Measurements from ENCODE around the gene BSN.
A peak's percentile ranks its signal among the peaks of the same experiment; 100 is the strongest.

The BSN gene

DNA sequence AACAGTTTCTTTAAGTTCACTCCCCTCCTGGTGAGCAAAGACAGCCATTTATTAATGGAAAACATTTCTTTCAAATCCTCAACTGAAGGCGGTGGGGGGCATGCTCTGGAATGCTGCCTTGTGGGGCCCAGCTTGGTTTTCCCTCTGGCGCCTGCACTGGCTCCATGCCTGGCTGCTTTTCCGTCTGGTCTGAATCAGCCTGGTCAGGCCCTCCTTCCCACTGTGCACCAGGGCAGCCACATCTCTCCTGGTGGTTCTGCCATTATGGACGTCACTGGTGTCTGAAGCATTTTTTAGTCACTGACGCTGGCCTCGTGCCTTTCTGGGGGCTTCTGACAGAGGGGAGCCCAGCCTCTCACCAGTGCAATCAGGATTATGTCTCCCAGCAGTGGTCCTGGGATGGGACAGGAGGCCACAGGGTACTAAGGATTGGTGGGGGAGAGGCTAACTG, 62.2 kb downstream of the BSN start:
- ChIA-PET POLR2A (no interaction called here), CTCF (no interaction called here)
- Histone ChIP-seq H3K4me1 (ENCODE audit: control insufficient read depth, insufficient read depth, low read length) (no peaks in the 10 kb centered on the region), H3K9me3 (ENCODE audit: control insufficient read depth, insufficient read depth, low read depth, low read length) (no peaks in the 10 kb centered on the region), H3K36me3 (ENCODE audit: control insufficient read depth in 2 of 2, insufficient read depth in 1 of 2, low read length in 2 of 2) (no peaks in the 10 kb centered on the region), H3K4me3 (ENCODE audit: low read depth, low read length) (no peak overlapping the region), H3K27ac (ENCODE audit: extremely low read depth, low read depth, low read length) (no peak overlapping the region)
- TF ChIP-seq ZNF37A (tag by site-specific recombination; IDR thresholded peaks at IDR 0.05) = no peak
- peak; percentile 83 for TF ChIP-seq ZIC2 (tag by site-specific recombination; IDR thresholded peaks at IDR 0.05)

DNA sequence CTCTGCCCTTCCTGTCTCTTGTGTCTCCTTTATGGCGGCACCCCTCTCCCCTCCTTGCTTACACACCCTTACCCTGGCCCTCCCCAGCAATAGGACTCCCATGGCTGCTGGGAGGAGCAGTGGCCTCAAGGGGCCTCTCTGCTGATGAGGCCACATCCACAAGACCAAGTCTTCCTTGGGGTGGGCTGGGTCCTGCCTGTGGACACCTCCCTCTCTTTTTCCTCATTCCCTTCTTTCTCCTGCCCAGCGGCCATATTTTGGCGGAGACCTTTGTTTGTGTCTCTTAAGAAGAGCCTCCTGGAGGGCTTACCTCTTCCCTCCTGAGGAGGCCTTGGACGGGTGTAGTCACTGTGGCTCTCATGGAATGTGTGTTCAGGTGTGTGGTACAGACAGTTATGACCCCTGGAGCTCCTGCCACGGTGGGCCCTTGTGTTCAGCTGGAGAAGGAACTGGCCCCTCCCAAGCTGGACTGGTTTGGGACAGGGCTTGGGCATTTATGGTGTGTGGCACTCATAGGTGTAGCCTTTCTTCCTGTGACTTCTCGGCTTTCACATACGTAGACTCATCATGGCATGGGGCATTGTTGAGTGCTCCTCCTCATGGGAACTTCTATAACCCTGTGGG, 63.2 kb downstream of the BSN start:
- no peak for TF ChIP-seq ZXDB (tag by site-specific recombination; IDR thresholded peaks at IDR 0.05)
- TF ChIP-seq SETDB1 (IDR thresholded peaks at IDR 0.05; ENCODE audit: insufficient read length, low read length) = no peak
- TF ChIP-seq SALL2 (tag by site-specific recombination; IDR thresholded peaks at IDR 0.05; ENCODE audit: borderline replicate concordance) = no peak
- TF ChIP-seq ZSCAN23 (tag by site-specific recombination; IDR thresholded peaks at IDR 0.05) = no peak
- no peak for TF ChIP-seq ZNF585B (tag by site-specific recombination; IDR thresholded peaks at IDR 0.05)
- TF ChIP-seq ZNF521 (tag by site-specific recombination; IDR thresholded peaks at IDR 0.05) = no peak
- no peak for TF ChIP-seq ZNF701 (tag by site-specific recombination; IDR thresholded peaks at IDR 0.05)
- no peak for TF ChIP-seq ZNF2 (tag by site-specific recombination; IDR thresholded peaks at IDR 0.05)
- TF ChIP-seq WT1 (tag by site-specific recombination; IDR thresholded peaks at IDR 0.05) = no peak
- no peak for TF ChIP-seq KLF1 (tag by site-specific recombination; IDR thresholded peaks at IDR 0.05)
- TF ChIP-seq OVOL3 (tag by site-specific recombination; IDR thresholded peaks at IDR 0.05) = no peak
- no peak for TF ChIP-seq ZNF223 (tag by site-specific recombination; IDR thresholded peaks at IDR 0.05)
- no peak for TF ChIP-seq MZF1 (tag by site-specific recombination; IDR thresholded peaks at IDR 0.05; ENCODE audit: borderline replicate concordance)
- no peak for TF ChIP-seq KLF9 (tag by site-specific recombination; IDR thresholded peaks at IDR 0.05; ENCODE audit: low read depth)
- no peak for TF ChIP-seq ZNF433 (tag by site-specific recombination; IDR thresholded peaks at IDR 0.05; ENCODE audit: low read depth)
- no peak overlapping the region for H3K4me3 ChIP-seq (ENCODE audit: low read depth, low read length)
- no peak overlapping the region for H3K27ac ChIP-seq (ENCODE audit: extremely low read depth, low read depth, low read length)
- no peaks in the 10 kb centered on the region for H3K4me1 ChIP-seq (ENCODE audit: control insufficient read depth, insufficient read depth, low read length)
- no peaks in the 10 kb centered on the region for H3K9me3 ChIP-seq (ENCODE audit: control insufficient read depth, insufficient read depth, low read depth, low read length)
- H3K36me3 ChIP-seq (ENCODE audit: control insufficient read depth in 2 of 2, insufficient read depth in 1 of 2, low read length in 2 of 2) = no peaks in the 10 kb centered on the region
- ChIA-PET POLR2A (no interaction called here), CTCF (interaction anchor here (0.6 kb wide), 1 partner anchor 14 kb away, joined by 3 read pairs; no protein-coding TSS in a partner anchor)

DNA sequence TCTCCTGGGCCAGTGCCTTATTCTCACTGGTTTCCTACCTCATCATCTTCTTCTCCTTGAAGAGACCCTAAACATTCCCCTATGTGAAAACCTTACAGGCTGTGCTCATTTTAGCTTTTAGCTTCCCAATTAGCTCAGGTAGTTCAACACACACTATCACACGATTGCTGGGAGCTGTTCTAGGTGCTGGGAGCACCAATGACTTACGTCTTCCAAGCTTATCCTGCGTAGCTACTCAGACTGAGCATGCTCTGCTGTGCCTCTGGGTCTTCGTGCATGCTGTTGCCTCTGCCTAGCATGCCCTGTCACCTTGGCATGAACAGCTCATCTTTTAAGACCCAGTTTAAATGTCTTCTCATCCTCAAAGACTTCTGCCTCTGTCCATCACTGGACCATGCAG, 64.1 kb downstream of the BSN start:
- no peaks in the 10 kb centered on the region for H3K9me3 ChIP-seq (ENCODE audit: control insufficient read depth, insufficient read depth, low read depth, low read length)
- ChIA-PET CTCF (interaction anchor here (0.6 kb wide), 1 partner anchor 82 kb away, joined by 3 read pairs; no protein-coding TSS in a partner anchor), POLR2A (no interaction called here)
- TF ChIP-seq ZFP69B (tag by site-specific recombination; IDR thresholded peaks at IDR 0.05) (no peak), ZNF121 (tag by site-specific recombination; IDR thresholded peaks at IDR 0.05) (no peak)
- TF ChIP-seq, protein P1, sequence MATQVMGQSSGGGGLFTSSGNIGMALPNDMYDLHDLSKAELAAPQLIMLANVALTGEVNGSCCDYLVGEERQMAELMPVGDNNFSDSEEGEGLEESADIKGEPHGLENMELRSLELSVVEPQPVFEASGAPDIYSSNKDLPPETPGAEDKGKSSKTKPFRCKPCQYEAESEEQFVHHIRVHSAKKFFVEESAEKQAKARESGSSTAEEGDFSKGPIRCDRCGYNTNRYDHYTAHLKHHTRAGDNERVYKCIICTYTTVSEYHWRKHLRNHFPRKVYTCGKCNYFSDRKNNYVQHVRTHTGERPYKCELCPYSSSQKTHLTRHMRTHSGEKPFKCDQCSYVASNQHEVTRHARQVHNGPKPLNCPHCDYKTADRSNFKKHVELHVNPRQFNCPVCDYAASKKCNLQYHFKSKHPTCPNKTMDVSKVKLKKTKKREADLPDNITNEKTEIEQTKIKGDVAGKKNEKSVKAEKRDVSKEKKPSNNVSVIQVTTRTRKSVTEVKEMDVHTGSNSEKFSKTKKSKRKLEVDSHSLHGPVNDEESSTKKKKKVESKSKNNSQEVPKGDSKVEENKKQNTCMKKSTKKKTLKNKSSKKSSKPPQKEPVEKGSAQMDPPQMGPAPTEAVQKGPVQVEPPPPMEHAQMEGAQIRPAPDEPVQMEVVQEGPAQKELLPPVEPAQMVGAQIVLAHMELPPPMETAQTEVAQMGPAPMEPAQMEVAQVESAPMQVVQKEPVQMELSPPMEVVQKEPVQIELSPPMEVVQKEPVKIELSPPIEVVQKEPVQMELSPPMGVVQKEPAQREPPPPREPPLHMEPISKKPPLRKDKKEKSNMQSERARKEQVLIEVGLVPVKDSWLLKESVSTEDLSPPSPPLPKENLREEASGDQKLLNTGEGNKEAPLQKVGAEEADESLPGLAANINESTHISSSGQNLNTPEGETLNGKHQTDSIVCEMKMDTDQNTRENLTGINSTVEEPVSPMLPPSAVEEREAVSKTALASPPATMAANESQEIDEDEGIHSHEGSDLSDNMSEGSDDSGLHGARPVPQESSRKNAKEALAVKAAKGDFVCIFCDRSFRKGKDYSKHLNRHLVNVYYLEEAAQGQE (tag by site-specific recombination; IDR thresholded peaks at IDR 0.05) = peak; percentile 65
- no peak overlapping the region for H3K27ac ChIP-seq (ENCODE audit: extremely low read depth, low read depth, low read length)
- H3K36me3 ChIP-seq (ENCODE audit: control insufficient read depth in 2 of 2, insufficient read depth in 1 of 2, low read length in 2 of 2) = no peaks in the 10 kb centered on the region
- H3K4me1 ChIP-seq (ENCODE audit: control insufficient read depth, insufficient read depth, low read length) = no peaks in the 10 kb centered on the region
- H3K4me3 ChIP-seq (ENCODE audit: low read depth, low read length) = no peak overlapping the region
